Calu3 (cell line): Measurements from ENCODE around the gene SLC15A4. TPM values are rescaled to one million over a fixed set of nuclear protein-coding genes. Genes with fewer than 3 reads are reported as not detected.

Experiments used
- BruUV-seq: library from RNA; stranded (reverse); fragments of 400-500 nt; replicated peaks from 2 replicates; lab custom pipeline; 2021; lab: Mats Ljungman, UMichigan
- CTCF ChIA-PET: fragments of 300-600 bp; sonication (Branson Sonifier 250); formaldehyde crosslinking; loops from one replicate; lab custom pipeline; 2022; ENCODE audit warnings: antibody characterized with exemption; lab: Charles Lee
- DNase-seq: peaks from one replicate; pipeline ENCODE4 v3.0.0; 2022
- H3K27ac Mint-ChIP-seq: one replicate; pipeline ENCODE4 v1.8.0; 2022; ENCODE audit warnings: mixed read lengths; ENCODE audit not compliant: unreplicated experiment
- H3K27me3 Mint-ChIP-seq: one replicate; pipeline ENCODE4 v1.8.0; 2022; ENCODE audit warnings: mixed read lengths; ENCODE audit not compliant: unreplicated experiment
- H3K36me3 Mint-ChIP-seq: one replicate; pipeline ENCODE4 v1.8.0; 2022; ENCODE audit warnings: mild to moderate bottlenecking, moderate library complexity, mixed read lengths; ENCODE audit not compliant: insufficient read depth, unreplicated experiment
- H3K4me1 Mint-ChIP-seq: one replicate; pipeline ENCODE4 v1.8.0; 2022; ENCODE audit warnings: mild to moderate bottlenecking, low read depth, mixed read lengths; ENCODE audit not compliant: unreplicated experiment
- H3K4me3 Mint-ChIP-seq: one replicate; pipeline ENCODE4 v1.8.0; 2022; ENCODE audit warnings: mild to moderate bottlenecking, low read depth, moderate library complexity, mixed read lengths; ENCODE audit not compliant: unreplicated experiment
- H3K9me3 Mint-ChIP-seq: one replicate; pipeline ENCODE4 v1.8.0; 2022; ENCODE audit warnings: low read depth, mixed read lengths; ENCODE audit not compliant: unreplicated experiment
- CTCF ChIP-seq: fragments of 200-600 bp; IDR thresholded peaks from one replicate; pipeline ENCODE4 v1.8.0; 2022; ENCODE audit warnings: antibody characterized with exemption; ENCODE audit not compliant: unreplicated experiment
- intact Hi-C: fragments of 100-400 bp; cut with micrococcal nuclease; formaldehyde crosslinking; loops from one replicate; pipeline ENCODE4 v1.10.0; 2022; ENCODE audit not compliant: unreplicated experiment
- total RNA-seq: library from RNA; stranded (reverse); gene quantifications from 2 replicates; pipeline ENCODE4 v1.2.3, GENCODE V29; 2022

Gene SLC15A4
- total RNA-seq, 1 experiment from 2014 or later, result 34.9 TPM

GRCh38 chr12:128859311-128859710, 35.6 kb upstream of the SLC15A4 start:
- H3K36me3 Mint-ChIP-seq, result peaks cover 5% of the 10 kb centered on the region
- BruUV-seq, result no TSS peak
- intact Hi-C loops, result no loop called here
- H3K27me3 Mint-ChIP-seq, result no peaks in the 10 kb centered on the region
- H3K27ac Mint-ChIP-seq, result no peak overlapping the region
- H3K9me3 Mint-ChIP-seq, result peaks cover 21% of the 10 kb centered on the region
- CTCF ChIA-PET, result no interaction called here
- no peaks in the 10 kb centered on the region for H3K4me1 Mint-ChIP-seq
- DNase-seq, result no peak
- H3K4me3 Mint-ChIP-seq, result no peak overlapping the region
- TF ChIP-seq CTCF, result no peak

- Mint-ChIP-seq H3K27me3 (no peaks in the 10 kb centered on the region), H3K4me1 (no peaks in the 10 kb centered on the region), H3K36me3 (peaks cover 5% of the 10 kb centered on the region), H3K4me3 (no peak overlapping the region), H3K27ac (no peak overlapping the region), H3K9me3 (peaks cover 15% of the 10 kb centered on the region)
- CTCF ChIA-PET, result no interaction called here
- no TSS peak for BruUV-seq
- intact Hi-C loops, result no loop called here
- no peak for TF ChIP-seq CTCF
- DNase-seq, result no peak
Observed at GRCh38 chr12:128857133-128857763, 33.5 kb upstream of the SLC15A4 start.

GRCh38 chr12:128856791-128857078, 33.0 kb upstream of the SLC15A4 start:
- H3K4me1 Mint-ChIP-seq, result no peaks in the 10 kb centered on the region
- no TSS peak for BruUV-seq

GRCh38 chr12:128856035-128856790, 32.5 kb upstream of the SLC15A4 start:
- no TSS peak for BruUV-seq
- Mint-ChIP-seq H3K4me3 (no peak overlapping the region), H3K36me3 (peaks cover 5% of the 10 kb centered on the region), H3K9me3 (peaks cover 12% of the 10 kb centered on the region), H3K4me1 (no peaks in the 10 kb centered on the region), H3K27me3 (no peaks in the 10 kb centered on the region), H3K27ac (no peak overlapping the region)
- TF ChIP-seq CTCF, result no peak
- DNase-seq, result no peak
- CTCF ChIA-PET, result no interaction called here
- intact Hi-C loops, result no loop called here

More at GRCh38 chr12:128856791-128857078, 33.0 kb upstream of the SLC15A4 start:
- TF ChIP-seq CTCF, result no peak
- CTCF ChIA-PET, result no interaction called here
- Mint-ChIP-seq H3K4me3 (no peak overlapping the region), H3K9me3 (peaks cover 15% of the 10 kb centered on the region), H3K36me3 (peaks cover 5% of the 10 kb centered on the region), H3K27me3 (no peaks in the 10 kb centered on the region), H3K27ac (no peak overlapping the region)
- no peak for DNase-seq
- intact Hi-C loops, result no loop called here
